ENCODE measurements around the gene STPG4. TPM values are rescaled to one million over a fixed set of nuclear protein-coding genes. Genes with fewer than 3 reads are reported as not detected.

Gene STPG4
- polyA plus RNA-seq, 3 donors: 0.20 to 0.24 TPM; not detected in 1

GRCh38 chr2:47086571-47086970 lies 68.5 kb downstream of the STPG4 start:
- 99% methylated on average over 5 of the region's 6 CpGs for WGBS (ENCODE audit: insufficient coverage)
- TF ChIP-seq CTCF (IDR thresholded peaks at IDR 0.05): no peak
- no peak for DNase-seq
- Histone ChIP-seq H3K36me3 (replicated peaks in 1 of 2; ENCODE audit: control insufficient read depth in 1 of 2, insufficient read depth in 2 of 2, low read length in 2 of 2) (no peaks in the 10 kb centered on the region), H3K9ac (ENCODE audit: insufficient read depth, low read length, poor library complexity, severe bottlenecking) (no peak overlapping the region), H3K27me3 (ENCODE audit: control insufficient read depth in 2 of 2, insufficient read depth in 2 of 2, low read length in 2 of 2) (no peaks in the 10 kb centered on the region), H3K27ac (ENCODE audit: low read depth in 1 of 2, low read length in 2 of 2) (no peak overlapping the region), H3K4me1 (ENCODE audit: control insufficient read depth in 1 of 2, insufficient read depth in 2 of 2, low read length in 2 of 2) (peaks cover 49 to 50% of the 10 kb centered on the region in 2 donors), H3K4me2 (replicated peaks; ENCODE audit: extremely low read depth, low read length, poor library complexity, severe bottlenecking) (no peak overlapping the region), H2AFZ (ENCODE audit: insufficient read depth, low read depth, low read length, poor library complexity, severe bottlenecking) (peak overlapping the region; percentile 25), H4K20me1 (ENCODE audit: insufficient read depth, low read length) (no peaks in the 10 kb centered on the region), H3K79me2 (ENCODE audit: insufficient read depth, low read length) (no peaks in the 10 kb centered on the region), H3K9me3 (replicated peaks in 1 of 2; ENCODE audit: control insufficient read depth in 1 of 2, insufficient read depth in 1 of 2, low read length in 2 of 2) (no peaks in the 10 kb centered on the region), H3K4me3 (replicated peaks in 1 of 3; ENCODE audit: low read depth in 2 of 3, low read length in 3 of 3) (no peak overlapping the region)
- peaks cover 0 to 2% (median 0%) of the 10 kb centered on the region in 7 donors for H3K9me3 Mint-ChIP-seq
- H3K36me3 Mint-ChIP-seq: peaks cover 3 to 5% of the 10 kb centered on the region in 2 donors
- peaks cover 0 to 7% (median 0%) of the 10 kb centered on the region in 3 donors for H3K27me3 Mint-ChIP-seq (ENCODE audit: low read depth in 3 of 3)
- intact Hi-C loops (cut with micrococcal nuclease): no loop called here
- H3K4me3 Mint-ChIP-seq: peak overlapping the region in 1 of 2 donors; percentile 79
- H3K4me1 Mint-ChIP-seq: peaks cover 69% of the 10 kb centered on the region
- peak overlapping the region in 2 of 7 donors; percentile 87 for H3K27ac Mint-ChIP-seq

- H2AFZ ChIP-seq (ENCODE audit: insufficient read depth, low read depth, low read length, poor library complexity, severe bottlenecking): peak overlapping the region; percentile 25
- TF ChIP-seq CTCF (IDR thresholded peaks at IDR 0.05): no peak
- no peaks in the 10 kb centered on the region for H4K20me1 ChIP-seq (ENCODE audit: insufficient read depth, low read length)
- no peak overlapping the region for H3K9ac ChIP-seq (ENCODE audit: insufficient read depth, low read length, poor library complexity, severe bottlenecking)
- H3K79me2 ChIP-seq (ENCODE audit: insufficient read depth, low read length): no peaks in the 10 kb centered on the region
- Mint-ChIP-seq H3K27me3 (ENCODE audit: low read depth in 3 of 3) (peaks cover 0 to 7% (median 0%) of the 10 kb centered on the region in 3 donors), H3K4me3 (peak overlapping the region; percentile 79 to 88), H3K9me3 (peaks cover 0 to 2% (median 0%) of the 10 kb centered on the region in 7 donors), H3K27ac (peak overlapping the region in 6 of 7 donors; percentile 31 to 87 (median 77)), H3K4me1 (peaks cover 67% of the 10 kb centered on the region), H3K36me3 (peaks cover 3 to 5% of the 10 kb centered on the region in 2 donors)
- H3K27ac ChIP-seq (ENCODE audit: low read depth in 1 of 2, low read length in 2 of 2): no peak overlapping the region
- H3K27me3 ChIP-seq (ENCODE audit: control insufficient read depth in 2 of 2, insufficient read depth in 2 of 2, low read length in 2 of 2): no peaks in the 10 kb centered on the region
- peak in 1 of 3 donors; percentile 49 for DNase-seq
- H3K9me3 ChIP-seq (replicated peaks in 1 of 2; ENCODE audit: control insufficient read depth in 1 of 2, insufficient read depth in 1 of 2, low read length in 2 of 2): no peaks in the 10 kb centered on the region
- peaks cover 44 to 46% of the 10 kb centered on the region in 2 donors for H3K4me1 ChIP-seq (ENCODE audit: control insufficient read depth in 1 of 2, insufficient read depth in 2 of 2, low read length in 2 of 2)
- intact Hi-C loops (cut with micrococcal nuclease): no loop called here
- H3K4me3 ChIP-seq (replicated peaks in 1 of 3; ENCODE audit: low read depth in 2 of 3, low read length in 3 of 3): peak overlapping the region in 1 of 3 experiments; percentile 25
- 21% methylated on average over 9 of the region's 9 CpGs for WGBS (ENCODE audit: insufficient coverage)
- H3K4me2 ChIP-seq (replicated peaks; ENCODE audit: extremely low read depth, low read length, poor library complexity, severe bottlenecking): no peak overlapping the region
- no peaks in the 10 kb centered on the region for H3K36me3 ChIP-seq (replicated peaks in 1 of 2; ENCODE audit: control insufficient read depth in 1 of 2, insufficient read depth in 2 of 2, low read length in 2 of 2)
These were observed 69.0 kb downstream of the STPG4 start for GRCh38 chr2:47086054-47086471.

Data from CD14-positive monocyte (primary cell).